Measurements from ENCODE around the gene CSNK2A2.

DNA sequence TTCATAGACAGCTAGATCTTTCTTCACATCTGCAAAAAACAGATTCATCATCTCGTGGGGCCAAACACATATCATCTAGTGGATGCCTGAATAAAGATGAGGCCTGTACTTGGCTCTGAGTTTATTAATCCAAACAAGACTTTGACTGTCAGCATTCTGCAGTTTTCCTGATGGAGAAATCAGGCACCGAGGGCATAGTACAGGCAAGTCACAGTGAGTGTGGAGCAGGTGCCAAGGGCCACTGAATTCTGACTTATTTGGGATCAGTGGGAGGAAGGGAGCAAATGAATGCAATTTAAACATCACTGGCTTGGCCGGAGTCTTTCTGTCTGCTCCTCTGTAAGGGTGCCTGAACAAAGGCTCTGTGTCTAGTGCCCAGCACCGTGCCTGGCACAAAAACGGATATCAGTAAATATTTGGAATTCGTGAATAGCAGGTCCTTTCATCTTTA, 69.7 kb downstream of the CSNK2A2 start:
- TF ChIP-seq, protein P1, sequence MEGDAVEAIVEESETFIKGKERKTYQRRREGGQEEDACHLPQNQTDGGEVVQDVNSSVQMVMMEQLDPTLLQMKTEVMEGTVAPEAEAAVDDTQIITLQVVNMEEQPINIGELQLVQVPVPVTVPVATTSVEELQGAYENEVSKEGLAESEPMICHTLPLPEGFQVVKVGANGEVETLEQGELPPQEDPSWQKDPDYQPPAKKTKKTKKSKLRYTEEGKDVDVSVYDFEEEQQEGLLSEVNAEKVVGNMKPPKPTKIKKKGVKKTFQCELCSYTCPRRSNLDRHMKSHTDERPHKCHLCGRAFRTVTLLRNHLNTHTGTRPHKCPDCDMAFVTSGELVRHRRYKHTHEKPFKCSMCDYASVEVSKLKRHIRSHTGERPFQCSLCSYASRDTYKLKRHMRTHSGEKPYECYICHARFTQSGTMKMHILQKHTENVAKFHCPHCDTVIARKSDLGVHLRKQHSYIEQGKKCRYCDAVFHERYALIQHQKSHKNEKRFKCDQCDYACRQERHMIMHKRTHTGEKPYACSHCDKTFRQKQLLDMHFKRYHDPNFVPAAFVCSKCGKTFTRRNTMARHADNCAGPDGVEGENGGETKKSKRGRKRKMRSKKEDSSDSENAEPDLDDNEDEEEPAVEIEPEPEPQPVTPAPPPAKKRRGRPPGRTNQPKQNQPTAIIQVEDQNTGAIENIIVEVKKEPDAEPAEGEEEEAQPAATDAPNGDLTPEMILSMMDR (IDR thresholded peaks at IDR 0.05; ENCODE audit: poor library complexity, severe bottlenecking): no peak
- TF ChIP-seq, protein P2, sequence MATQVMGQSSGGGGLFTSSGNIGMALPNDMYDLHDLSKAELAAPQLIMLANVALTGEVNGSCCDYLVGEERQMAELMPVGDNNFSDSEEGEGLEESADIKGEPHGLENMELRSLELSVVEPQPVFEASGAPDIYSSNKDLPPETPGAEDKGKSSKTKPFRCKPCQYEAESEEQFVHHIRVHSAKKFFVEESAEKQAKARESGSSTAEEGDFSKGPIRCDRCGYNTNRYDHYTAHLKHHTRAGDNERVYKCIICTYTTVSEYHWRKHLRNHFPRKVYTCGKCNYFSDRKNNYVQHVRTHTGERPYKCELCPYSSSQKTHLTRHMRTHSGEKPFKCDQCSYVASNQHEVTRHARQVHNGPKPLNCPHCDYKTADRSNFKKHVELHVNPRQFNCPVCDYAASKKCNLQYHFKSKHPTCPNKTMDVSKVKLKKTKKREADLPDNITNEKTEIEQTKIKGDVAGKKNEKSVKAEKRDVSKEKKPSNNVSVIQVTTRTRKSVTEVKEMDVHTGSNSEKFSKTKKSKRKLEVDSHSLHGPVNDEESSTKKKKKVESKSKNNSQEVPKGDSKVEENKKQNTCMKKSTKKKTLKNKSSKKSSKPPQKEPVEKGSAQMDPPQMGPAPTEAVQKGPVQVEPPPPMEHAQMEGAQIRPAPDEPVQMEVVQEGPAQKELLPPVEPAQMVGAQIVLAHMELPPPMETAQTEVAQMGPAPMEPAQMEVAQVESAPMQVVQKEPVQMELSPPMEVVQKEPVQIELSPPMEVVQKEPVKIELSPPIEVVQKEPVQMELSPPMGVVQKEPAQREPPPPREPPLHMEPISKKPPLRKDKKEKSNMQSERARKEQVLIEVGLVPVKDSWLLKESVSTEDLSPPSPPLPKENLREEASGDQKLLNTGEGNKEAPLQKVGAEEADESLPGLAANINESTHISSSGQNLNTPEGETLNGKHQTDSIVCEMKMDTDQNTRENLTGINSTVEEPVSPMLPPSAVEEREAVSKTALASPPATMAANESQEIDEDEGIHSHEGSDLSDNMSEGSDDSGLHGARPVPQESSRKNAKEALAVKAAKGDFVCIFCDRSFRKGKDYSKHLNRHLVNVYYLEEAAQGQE (IDR thresholded peaks at IDR 0.05; ENCODE audit: borderline replicate concordance): no peak
- TF ChIP-seq SMC3 (conservative IDR thresholded peaks at IDR 0.05; ENCODE audit: poor library complexity): no peak
- no peak for TF ChIP-seq RAD21 (conservative IDR thresholded peaks at IDR 0.05)
- no peak for TF ChIP-seq EZH2 (IDR thresholded peaks at IDR 0.05; ENCODE audit: borderline replicate concordance, insufficient read depth, low read length, poor library complexity, severe bottlenecking)
- TF ChIP-seq MXI1 (conservative IDR thresholded peaks at IDR 0.05; ENCODE audit: poor library complexity, severe bottlenecking): no peak
- TF ChIP-seq TAF1 (IDR thresholded peaks at IDR 0.05; ENCODE audit: low read depth): no peak
- no peak for TF ChIP-seq POLR2AphosphoS5 (IDR thresholded peaks at IDR 0.05)
- TF ChIP-seq EP300 (conservative IDR thresholded peaks at IDR 0.05; ENCODE audit: poor library complexity, severe bottlenecking): no peak

All from neural cell (in vitro differentiated cells).